GM23248 (cell line): Measurements from ENCODE around the gene TENM4.

Source experiments
- EZH2 ChIP-seq: fragments of 200-600 bp; sonication (generic); IDR thresholded peaks from 2 replicates; pipeline ENCODE4 v1.6.1; 2018; ENCODE audit warnings: antibody characterized with exemption, mild to moderate bottlenecking; ENCODE audit not compliant: insufficient read depth, poor library complexity, severe bottlenecking
- EZH2phosphoT487 ChIP-seq: fragments of 200-600 bp; sonication (generic); IDR thresholded peaks from 2 replicates; pipeline ENCODE4 v1.6.1; 2018; ENCODE audit warnings: antibody characterized with exemption, moderate library complexity, mild to moderate bottlenecking, low read depth; ENCODE audit not compliant: insufficient read depth

- TF ChIP-seq EZH2 (no peak), EZH2phosphoT487 (no peak)
These were observed 493.6 kb downstream of the TENM4 start for GRCh38 chr11:78946945-78947902.
